Memory B cell (primary cell): ENCODE results near the gene RPTOR.
A peak's percentile ranks its signal among the peaks of the same experiment; 100 is the strongest.

Experiments
- ATAC-seq: fragments of 150-1000 bp; cut with Tn5 transposase; 2 replicates; pipeline ENCODE4 v1.10.0; 2021; ENCODE audit warnings: low read depth, mild to moderate bottlenecking, moderate library complexity
- DNase-seq, 2 donors: peaks; one replicate each; pipeline ENCODE4 v3.0.0; 2022; ENCODE audit warnings: low spot score in 2 of 2
- H3K27ac Mint-ChIP-seq: one replicate; pipeline ENCODE4 v1.8.0; 2022; ENCODE audit warnings: mild to moderate bottlenecking, moderate library complexity, mixed read lengths
- H3K27me3 Mint-ChIP-seq: one replicate; pipeline ENCODE4 v1.8.0; 2022; ENCODE audit warnings: mixed read lengths
- H3K36me3 Mint-ChIP-seq: one replicate; pipeline ENCODE4 v1.8.0; 2022; ENCODE audit warnings: mild to moderate bottlenecking, mixed read lengths
- H3K4me1 Mint-ChIP-seq: one replicate; pipeline ENCODE4 v1.8.0; 2022; ENCODE audit warnings: mixed read lengths
- H3K4me3 Mint-ChIP-seq: one replicate; pipeline ENCODE4 v1.8.0; 2022; ENCODE audit warnings: mild to moderate bottlenecking, moderate library complexity, mixed read lengths
- H3K9me3 Mint-ChIP-seq: one replicate; pipeline ENCODE4 v1.8.0; 2022; ENCODE audit warnings: mixed read lengths

RPTOR gene

DNA sequence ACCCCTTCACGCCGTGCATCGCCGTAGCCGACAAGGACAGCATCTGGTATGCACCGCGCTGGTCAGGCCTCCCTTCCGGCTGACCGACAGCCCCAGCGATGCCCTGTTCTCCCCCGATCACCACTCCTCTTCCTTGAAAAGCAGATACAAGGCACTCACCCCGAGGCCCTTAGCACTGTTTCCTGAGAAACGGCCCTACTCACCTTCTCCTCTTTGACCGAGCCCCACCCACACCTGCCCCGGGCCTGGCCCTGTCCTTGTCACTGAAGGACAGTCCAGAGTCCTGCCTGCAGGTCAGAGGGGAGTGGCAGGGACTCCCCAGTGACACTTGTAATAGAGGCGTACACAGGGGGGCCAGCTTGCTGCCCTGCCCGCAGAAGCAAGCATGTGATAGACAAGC lies 401.1 kb downstream of the RPTOR start:
- no peak overlapping the region for H3K27ac Mint-ChIP-seq
- peaks cover 4% of the 10 kb centered on the region for H3K4me1 Mint-ChIP-seq
- DNase-seq (no peak), ATAC-seq (no peak)
- no peaks in the 10 kb centered on the region for H3K9me3 Mint-ChIP-seq
- H3K4me3 Mint-ChIP-seq, result no peak overlapping the region
- H3K27me3 Mint-ChIP-seq, result no peaks in the 10 kb centered on the region
- peaks cover 32% of the 10 kb centered on the region for H3K36me3 Mint-ChIP-seq

- H3K36me3 Mint-ChIP-seq, result peaks cover 32% of the 10 kb centered on the region
- H3K27ac Mint-ChIP-seq, result no peak overlapping the region
- H3K9me3 Mint-ChIP-seq, result no peaks in the 10 kb centered on the region
- ATAC-seq, result no peak
- DNase-seq, result no peak
- H3K27me3 Mint-ChIP-seq, result no peaks in the 10 kb centered on the region
- H3K4me1 Mint-ChIP-seq, result no peaks in the 10 kb centered on the region
- no peak overlapping the region for H3K4me3 Mint-ChIP-seq
Measured at GRCh38 chr17:80946449-80946848, 401.8 kb downstream of the RPTOR start.

DNA sequence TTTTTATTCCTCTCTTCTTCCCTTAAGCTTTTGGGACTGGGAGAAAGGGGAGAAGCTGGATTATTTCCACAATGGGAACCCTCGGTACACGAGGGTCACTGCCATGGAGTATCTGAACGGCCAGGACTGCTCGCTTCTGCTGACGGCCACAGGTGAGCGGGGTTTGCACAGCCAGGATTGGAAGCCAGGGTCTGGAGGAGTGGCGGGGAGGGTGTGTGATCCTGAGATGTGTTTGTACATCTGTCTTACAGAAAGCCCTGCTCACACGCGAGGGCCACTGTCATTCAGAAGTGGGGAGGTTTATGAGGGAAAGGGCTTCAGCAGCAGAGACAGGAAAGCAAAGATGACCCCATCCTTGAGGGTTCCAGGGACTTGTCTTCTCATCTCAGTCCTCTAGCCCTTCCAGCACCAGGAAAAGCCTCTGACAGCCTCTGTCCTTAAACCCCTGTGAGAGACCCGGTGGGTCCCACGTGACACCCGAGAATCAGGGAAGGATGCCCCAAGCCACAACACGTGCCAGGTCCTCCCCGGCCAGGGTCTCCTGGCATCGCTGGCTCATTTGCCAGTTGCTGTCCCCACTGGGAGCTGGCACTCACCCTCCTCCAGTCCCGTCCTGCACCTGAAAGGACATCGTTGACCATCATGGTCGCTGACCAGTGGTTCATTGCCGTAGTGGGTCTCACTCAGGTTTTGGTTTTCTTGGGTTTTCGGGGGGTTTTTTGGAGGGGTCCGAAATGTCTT lies 402.7 kb downstream of the RPTOR start:
- no peak overlapping the region for H3K27ac Mint-ChIP-seq
- H3K27me3 Mint-ChIP-seq, result no peaks in the 10 kb centered on the region

GRCh38 chr17:80948019-80948975 lies 403.7 kb downstream of the RPTOR start:
- H3K27ac Mint-ChIP-seq, result no peak overlapping the region
- no peaks in the 10 kb centered on the region for H3K9me3 Mint-ChIP-seq
- no peak for ATAC-seq
- H3K4me3 Mint-ChIP-seq, result no peak overlapping the region
- H3K36me3 Mint-ChIP-seq, result peaks cover 35% of the 10 kb centered on the region
- H3K4me1 Mint-ChIP-seq, result no peaks in the 10 kb centered on the region
- DNase-seq, result no peak
- H3K27me3 Mint-ChIP-seq, result no peaks in the 10 kb centered on the region

More for the DNA sequence above, 402.7 kb downstream of the RPTOR start:
- peaks cover 33% of the 10 kb centered on the region for H3K36me3 Mint-ChIP-seq
- no peaks in the 10 kb centered on the region for H3K4me1 Mint-ChIP-seq
- no peak for DNase-seq
- ATAC-seq, result no peak
- H3K4me3 Mint-ChIP-seq, result no peak overlapping the region
- no peaks in the 10 kb centered on the region for H3K9me3 Mint-ChIP-seq

GRCh38 chr17:80948976-80949450 lies 404.4 kb downstream of the RPTOR start:
- no peak overlapping the region for H3K27ac Mint-ChIP-seq
- H3K36me3 Mint-ChIP-seq, result peaks cover 37% of the 10 kb centered on the region
- no peaks in the 10 kb centered on the region for H3K4me1 Mint-ChIP-seq
- DNase-seq, result no peak
- no peak overlapping the region for H3K4me3 Mint-ChIP-seq
- ATAC-seq, result no peak
- H3K27me3 Mint-ChIP-seq, result no peaks in the 10 kb centered on the region
- no peaks in the 10 kb centered on the region for H3K9me3 Mint-ChIP-seq

GRCh38 chr17:80949451-80950421 lies 405.1 kb downstream of the RPTOR start:
- DNase-seq, result no peak
- no peaks in the 10 kb centered on the region for H3K27me3 Mint-ChIP-seq
- no peak for ATAC-seq
- H3K4me1 Mint-ChIP-seq, result no peaks in the 10 kb centered on the region
- H3K4me3 Mint-ChIP-seq, result no peak overlapping the region
- no peaks in the 10 kb centered on the region for H3K9me3 Mint-ChIP-seq
- H3K36me3 Mint-ChIP-seq, result peaks cover 35% of the 10 kb centered on the region
- H3K27ac Mint-ChIP-seq, result no peak overlapping the region

- H3K27me3 Mint-ChIP-seq, result no peaks in the 10 kb centered on the region
- DNase-seq (no peak), ATAC-seq (no peak)
- no peaks in the 10 kb centered on the region for H3K9me3 Mint-ChIP-seq
- H3K27ac Mint-ChIP-seq, result no peak overlapping the region
- no peak overlapping the region for H3K4me3 Mint-ChIP-seq
- H3K36me3 Mint-ChIP-seq, result peaks cover 37% of the 10 kb centered on the region
- H3K4me1 Mint-ChIP-seq, result no peaks in the 10 kb centered on the region
Measured at GRCh38 chr17:80950466-80951120, 406.0 kb downstream of the RPTOR start.

GRCh38 chr17:80951121-80952090 lies 406.8 kb downstream of the RPTOR start:
- no peak for DNase-seq
- H3K4me1 Mint-ChIP-seq, result no peaks in the 10 kb centered on the region
- H3K36me3 Mint-ChIP-seq, result peaks cover 29% of the 10 kb centered on the region
- no peak overlapping the region for H3K4me3 Mint-ChIP-seq
- no peak overlapping the region for H3K27ac Mint-ChIP-seq
- no peaks in the 10 kb centered on the region for H3K9me3 Mint-ChIP-seq
- ATAC-seq, result no peak
- H3K27me3 Mint-ChIP-seq, result no peaks in the 10 kb centered on the region

- Mint-ChIP-seq H3K9me3 (no peaks in the 10 kb centered on the region), H3K27me3 (no peaks in the 10 kb centered on the region), H3K36me3 (peaks cover 20% of the 10 kb centered on the region), H3K4me3 (no peak overlapping the region), H3K4me1 (no peaks in the 10 kb centered on the region), H3K27ac (no peak overlapping the region)
- no peak for ATAC-seq
- DNase-seq, result no peak
Measured at GRCh38 chr17:80952291-80952690, 407.7 kb downstream of the RPTOR start.

DNA sequence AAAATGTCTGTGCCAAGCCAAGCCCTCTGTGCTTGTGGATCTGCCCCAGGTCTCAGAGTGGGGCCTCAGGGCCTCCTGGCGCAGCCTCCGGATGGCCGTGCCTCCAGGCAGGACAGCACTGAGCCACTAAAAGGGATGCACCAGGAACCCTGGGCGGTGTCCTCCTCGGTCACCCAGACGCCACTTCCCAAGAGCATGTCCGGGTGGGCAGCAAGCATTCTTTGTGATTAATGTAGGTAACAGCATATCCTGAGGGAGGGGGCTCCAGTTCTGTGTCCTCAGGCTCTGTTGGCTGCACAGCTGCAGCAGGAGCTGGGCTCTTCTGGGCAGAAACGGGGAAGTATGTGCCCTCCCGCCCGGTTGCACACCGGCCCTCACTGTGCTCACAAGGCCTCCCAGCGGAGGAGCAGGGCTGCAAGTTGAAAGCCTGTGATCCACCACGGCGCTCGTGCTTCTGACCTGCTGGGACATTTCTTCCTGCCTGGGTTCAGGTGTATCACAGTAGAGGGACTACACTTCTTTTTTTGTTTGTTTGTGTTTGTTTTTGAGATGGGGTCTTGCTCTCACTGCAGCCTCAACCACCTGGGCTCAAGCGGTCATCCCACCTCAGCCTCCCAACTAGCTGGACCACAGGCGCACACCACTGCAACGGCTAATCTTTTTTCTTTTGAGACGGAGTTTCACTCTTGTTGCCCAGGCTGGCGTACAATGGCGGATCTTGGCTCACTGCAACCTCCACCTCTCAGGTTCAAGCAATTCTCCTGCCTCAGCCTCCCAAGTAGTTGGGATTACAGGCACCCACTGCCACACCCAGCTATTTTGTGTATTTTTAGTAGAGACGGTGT lies 409.1 kb downstream of the RPTOR start:
- no peak overlapping the region for H3K27ac Mint-ChIP-seq
- H3K36me3 Mint-ChIP-seq, result peaks cover 18% of the 10 kb centered on the region
- H3K4me1 Mint-ChIP-seq, result no peaks in the 10 kb centered on the region
- no peak overlapping the region for H3K4me3 Mint-ChIP-seq
- DNase-seq (no peak), ATAC-seq (no peak)
- H3K27me3 Mint-ChIP-seq, result no peaks in the 10 kb centered on the region
- no peaks in the 10 kb centered on the region for H3K9me3 Mint-ChIP-seq

- no peak for DNase-seq
- Mint-ChIP-seq H3K9me3 (no peaks in the 10 kb centered on the region), H3K27me3 (no peaks in the 10 kb centered on the region), H3K36me3 (peaks cover 10% of the 10 kb centered on the region), H3K4me3 (no peak overlapping the region), H3K27ac (peak overlapping the region; percentile 13), H3K4me1 (no peaks in the 10 kb centered on the region)
- no peak for ATAC-seq
Measured at GRCh38 chr17:80955078-80955477, 410.4 kb downstream of the RPTOR start.
